Fibroblast of lung (primary cell): Measurements from ENCODE around the gene TRIM8.

Source experiments
- CTCF ChIP-seq, 2 donors: IDR thresholded peaks in 1 of 2; conservative IDR thresholded peaks in 1 of 2; 1 replicate in 1 of 2; 2 replicates in 1 of 2; pipeline ENCODE4 v1.5.1; 2011 to 2012; ENCODE audit warnings: low read length in 2 of 2, control low read depth in 1 of 2, inconsistent platforms in 1 of 2, low read depth in 1 of 2, mild to moderate bottlenecking in 1 of 2
- EZH2 ChIP-seq: IDR thresholded peaks from 2 replicates; pipeline ENCODE4 v1.5.1; 2012; ENCODE audit warnings: low read length, control low read depth, mild to moderate bottlenecking; ENCODE audit errors: missing control alignments

- TF ChIP-seq CTCF (conservative IDR thresholded peaks at IDR 0.05 in 1 of 2, IDR thresholded peaks at IDR 0.05 in 1 of 2; ENCODE audit: low read depth in 1 of 2, low read length in 2 of 2) = peak; percentile 33 to 41
- no peak for TF ChIP-seq EZH2
Observed at GRCh38 chr10:102644646-102645387, 538 bp downstream of the TRIM8 start.
